HG03196 (cell line): Measurements from ENCODE around the gene ZNF423.
"Not testable (repeated sequence)": the region's sequence is repeated elsewhere in the genome, so short reads cannot be mapped to it uniquely, and the experiment has no call there.

Experiments used
- ATAC-seq: cut with Tn5 transposase; IDR thresholded peaks from one replicate; pipeline ENCODE4 v1.9.1; 2021; ENCODE audit not compliant: unreplicated experiment

Gene ZNF423

GRCh38 chr16:49698931-49699840, 156.7 kb downstream of the ZNF423 start:
- no peak for ATAC-seq

- ATAC-seq = no peak
These were observed 157.5 kb downstream of the ZNF423 start for GRCh38 chr16:49698453-49698815.

- no peak for ATAC-seq
These were observed 158.1 kb downstream of the ZNF423 start for GRCh38 chr16:49697631-49698452.

- ATAC-seq = no peak
These were observed 159.4 kb downstream of the ZNF423 start for GRCh38 chr16:49696414-49697101.

- no peak for ATAC-seq
These were observed 160.0 kb downstream of the ZNF423 start for GRCh38 chr16:49695782-49696413.

GRCh38 chr16:49693445-49693844, 162.5 kb downstream of the ZNF423 start:
- no peak for ATAC-seq

GRCh38 chr16:49690778-49691177, 165.1 kb downstream of the ZNF423 start:
- no peak for ATAC-seq

GRCh38 chr16:49688036-49688697, 167.7 kb downstream of the ZNF423 start:
- no peak for ATAC-seq

- no peak for ATAC-seq
These were observed 168.4 kb downstream of the ZNF423 start for GRCh38 chr16:49687476-49688002.

- no peak for ATAC-seq
These were observed 171.2 kb downstream of the ZNF423 start for GRCh38 chr16:49684696-49685095.

- no peak for ATAC-seq
These were observed 173.2 kb downstream of the ZNF423 start for GRCh38 chr16:49682577-49683165.

- no peak for ATAC-seq
These were observed 174.6 kb downstream of the ZNF423 start for GRCh38 chr16:49681217-49681883.

GRCh38 chr16:49679095-49679494, 176.8 kb downstream of the ZNF423 start:
- no peak for ATAC-seq

- ATAC-seq = not testable (repeated sequence)
These were observed 178.3 kb downstream of the ZNF423 start for GRCh38 chr16:49677661-49678060.

GRCh38 chr16:49675413-49675812, 180.5 kb downstream of the ZNF423 start:
- ATAC-seq = no peak

GRCh38 chr16:49674990-49675389, 180.9 kb downstream of the ZNF423 start:
- ATAC-seq = no peak

GRCh38 chr16:49674351-49674851, 181.5 kb downstream of the ZNF423 start:
- ATAC-seq = no peak

GRCh38 chr16:49673442-49673841, 182.5 kb downstream of the ZNF423 start:
- ATAC-seq = no peak

- no peak for ATAC-seq
These were observed 183.2 kb downstream of the ZNF423 start for GRCh38 chr16:49672753-49673152.
